Stomach (tissue), 9 donors: ENCODE measurements around the gene ITGB5. TPM values are rescaled to one million over a fixed set of nuclear protein-coding genes. Genes with fewer than 3 reads are reported as not detected.

Experiments
- DNase-seq, 2 donors: peaks; one replicate each; pipeline versions ENCODE4 v3.0.0 to v3.0.0-alpha.2; 2013 to 2019
- H3K27ac ChIP-seq, 5 donors: fragments of 200-600 bp in 4 of 5; sonication (generic) in 4 of 5; one replicate each; pipeline ENCODE4 v1.5.1; 2013 to 2019; ENCODE audit warnings: mild to moderate bottlenecking in 1 of 5, moderate library complexity in 1 of 5
- H3K27me3 ChIP-seq, 3 donors: fragments of 200-600 bp; sonication (generic); one replicate each; pipeline ENCODE4 v1.5.1; 2017 to 2019; ENCODE audit warnings: mixed run types in 1 of 3
- H3K36me3 ChIP-seq, 4 donors: fragments of 200-600 bp; sonication (generic); 1 replicate in 3 of 4; 2 replicates in 1 of 4; pipeline ENCODE4 v1.5.1; 2016 to 2019
- H3K4me1 ChIP-seq, 4 donors: fragments of 200-600 bp; sonication (generic); one replicate each; pipeline ENCODE4 v1.5.1; 2016 to 2019
- H3K4me3 ChIP-seq, 4 donors: fragments of 200-600 bp; sonication (generic) in 3 of 4; one replicate each; pipeline ENCODE4 v1.5.1; 2016 to 2019; ENCODE audit warnings: mild to moderate bottlenecking in 1 of 4
- H3K9me3 ChIP-seq, 4 donors: fragments of 200-600 bp; sonication (generic); one replicate each; pipeline ENCODE4 v1.5.1; 2016 to 2019
- EP300 ChIP-seq: sonication (generic); formaldehyde crosslinking; IDR thresholded peaks from one replicate; pipeline ENCODE4 v1.6.1; 2017; ENCODE audit warnings: antibody characterized with exemption
- POLR2A ChIP-seq, 4 donors: fragments of 450-650 bp; IDR thresholded peaks; one replicate each; pipeline ENCODE4 v1.6.1; 2016; ENCODE audit warnings: antibody characterized with exemption in 4 of 4, control low read depth in 2 of 4, mild to moderate bottlenecking in 1 of 4, moderate library complexity in 1 of 4
- POLR2AphosphoS5 ChIP-seq, 3 donors: sonication (generic); formaldehyde crosslinking; IDR thresholded peaks; one replicate each; pipeline ENCODE4 v1.6.1; 2016; ENCODE audit warnings: antibody characterized with exemption in 3 of 3
- WGBS, 5 donors: extraction: QIAGEN DNeasy Blood & Tissue Kit in 3 of 5; methylation state at CpG; one replicate each; pipeline versions ENCODE4 v1.1.5 to v1.1.7; 2013 to 2018; 5-methylcytosine and 5-hydroxymethylcytosine counted together
- intact Hi-C: fragments of 100-400 bp; cut with DNase I; formaldehyde crosslinking; loops from one replicate; pipeline ENCODE4 v1.15.1; 2023; ENCODE audit warnings: low total_unique reads
- polyA plus RNA-seq, 3 donors: library from polyadenylated mRNA; stranded (reverse); fragments of 200-250 nt; gene quantifications; one replicate each; pipeline ENCODE4 v1.2.3, GENCODE V29; 2013
- total RNA-seq, 5 donors: library from RNA; depleted of rRNA; stranded (reverse); fragments of >200 nt; gene quantifications; one replicate each; pipeline versions ENCODE4 v1.1.0 to v1.2.3, GENCODE V29; 2014 to 2016
- TF ChIP-seq, protein P1 (sequence below), 7 experiments: fragments of 450-650 bp in 4 of 7; fragments of 200-600 bp in 3 of 7; sonication (generic) in 3 of 7; IDR thresholded peaks; one replicate each; pipeline ENCODE4 v1.5.1; 2016 to 2019; ENCODE audit warnings: antibody characterized with exemption in 7 of 7, control low read depth in 2 of 7, mild to moderate bottlenecking in 1 of 7
- donor health status: healthy with polysubstance abuse.
- donor health status: Bipolar disorder and iron deficiency.
- donor health status: healthy.

The ITGB5 gene
- total and polyA plus RNA-seq, 8 donors = 8.2 to 205 (median 54.1) TPM

DNA sequence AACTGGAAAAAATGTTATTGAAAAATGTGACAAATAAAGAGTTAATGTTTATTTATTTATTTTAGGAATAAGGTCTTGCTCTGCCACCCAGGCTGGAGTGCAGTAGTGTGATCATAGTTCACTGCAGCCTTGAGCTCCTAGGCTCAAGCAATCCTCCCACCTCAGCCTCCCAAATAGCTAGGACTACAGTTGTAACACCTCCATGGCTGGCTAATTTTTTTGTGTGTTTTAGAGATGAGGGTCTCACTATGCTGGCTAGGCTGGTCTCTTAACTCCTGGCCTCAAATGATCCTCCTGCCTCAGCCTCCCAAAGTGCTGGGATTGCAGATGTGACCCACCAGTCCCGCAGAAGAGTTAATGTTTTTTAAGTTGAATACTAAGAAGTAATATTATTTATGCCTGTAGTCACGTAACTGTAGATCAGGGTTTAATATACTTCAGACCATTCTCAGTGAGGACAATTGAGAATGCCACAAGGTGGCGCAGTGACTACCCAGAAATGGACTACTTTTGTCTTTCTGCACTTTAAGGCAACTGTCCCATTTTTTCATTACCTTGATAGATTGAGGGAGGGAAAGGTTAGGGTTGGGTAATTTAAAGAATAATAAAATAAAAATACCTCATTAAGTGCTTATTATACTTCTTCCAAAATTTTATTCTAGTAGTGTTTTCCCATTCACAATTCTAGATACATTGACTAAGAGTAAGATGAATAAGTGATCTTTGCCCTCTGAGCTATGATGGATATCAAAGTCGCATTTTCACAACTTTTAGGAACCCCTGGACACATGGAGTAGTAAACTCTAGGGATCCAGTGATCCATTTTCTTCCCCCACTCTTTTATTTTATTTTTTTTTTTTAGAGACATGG, 41.4 kb upstream of the ITGB5 start:
- H3K4me3 ChIP-seq = no peak overlapping the region

GRCh38 chr3:124927574-124928045, 40.4 kb upstream of the ITGB5 start:
- DNase-seq = no peak
- Histone ChIP-seq H3K9me3 (no peaks in the 10 kb centered on the region), H3K4me3 (no peak overlapping the region), H3K4me1 (peaks cover 0 to 17% (median 3%) of the 10 kb centered on the region in 4 donors), H3K36me3 (no peaks in the 10 kb centered on the region), H3K27me3 (no peaks in the 10 kb centered on the region), H3K27ac (no peak overlapping the region)
- intact Hi-C loops = loop anchor here (10.0 kb wide), 1 partner anchor 507 kb away; no protein-coding TSS in a partner anchor
- 83 to 93% (median 91%) methylated on average over 2 of the region's 2 CpGs for WGBS, 5 donors
- TF ChIP-seq EP300 (no peak), POLR2AphosphoS5 (IDR thresholded peaks at IDR 0.05) (no peak), POLR2A (IDR thresholded peaks at IDR 0.05) (no peak)
- TF ChIP-seq, protein P1, sequence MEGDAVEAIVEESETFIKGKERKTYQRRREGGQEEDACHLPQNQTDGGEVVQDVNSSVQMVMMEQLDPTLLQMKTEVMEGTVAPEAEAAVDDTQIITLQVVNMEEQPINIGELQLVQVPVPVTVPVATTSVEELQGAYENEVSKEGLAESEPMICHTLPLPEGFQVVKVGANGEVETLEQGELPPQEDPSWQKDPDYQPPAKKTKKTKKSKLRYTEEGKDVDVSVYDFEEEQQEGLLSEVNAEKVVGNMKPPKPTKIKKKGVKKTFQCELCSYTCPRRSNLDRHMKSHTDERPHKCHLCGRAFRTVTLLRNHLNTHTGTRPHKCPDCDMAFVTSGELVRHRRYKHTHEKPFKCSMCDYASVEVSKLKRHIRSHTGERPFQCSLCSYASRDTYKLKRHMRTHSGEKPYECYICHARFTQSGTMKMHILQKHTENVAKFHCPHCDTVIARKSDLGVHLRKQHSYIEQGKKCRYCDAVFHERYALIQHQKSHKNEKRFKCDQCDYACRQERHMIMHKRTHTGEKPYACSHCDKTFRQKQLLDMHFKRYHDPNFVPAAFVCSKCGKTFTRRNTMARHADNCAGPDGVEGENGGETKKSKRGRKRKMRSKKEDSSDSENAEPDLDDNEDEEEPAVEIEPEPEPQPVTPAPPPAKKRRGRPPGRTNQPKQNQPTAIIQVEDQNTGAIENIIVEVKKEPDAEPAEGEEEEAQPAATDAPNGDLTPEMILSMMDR (IDR thresholded peaks at IDR 0.05) = no peak

More for the DNA sequence above, 41.4 kb upstream of the ITGB5 start:
- 18 to 26% (median 19%) methylated on average over 4 of the region's 4 CpGs for WGBS, 5 donors
- H3K4me1 ChIP-seq = peaks cover 0 to 17% (median 3%) of the 10 kb centered on the region in 4 donors
- H3K9me3 ChIP-seq = no peaks in the 10 kb centered on the region
- H3K27me3 ChIP-seq = no peaks in the 10 kb centered on the region
- DNase-seq = peak; percentile 76 to 87
- H3K36me3 ChIP-seq = no peaks in the 10 kb centered on the region
- intact Hi-C loops = loop anchor here (10.0 kb wide), 1 partner anchor 506 kb away; no protein-coding TSS in a partner anchor
- TF ChIP-seq POLR2AphosphoS5 (IDR thresholded peaks at IDR 0.05) = peak in 1 of 3 donors; percentile 14
- no peak for TF ChIP-seq POLR2A (IDR thresholded peaks at IDR 0.05)
- TF ChIP-seq, protein P1 (IDR thresholded peaks at IDR 0.05) = peak in 5 of 7 experiments; percentile 63 to 75 (median 68)
- no peak overlapping the region for H3K27ac ChIP-seq

DNA sequence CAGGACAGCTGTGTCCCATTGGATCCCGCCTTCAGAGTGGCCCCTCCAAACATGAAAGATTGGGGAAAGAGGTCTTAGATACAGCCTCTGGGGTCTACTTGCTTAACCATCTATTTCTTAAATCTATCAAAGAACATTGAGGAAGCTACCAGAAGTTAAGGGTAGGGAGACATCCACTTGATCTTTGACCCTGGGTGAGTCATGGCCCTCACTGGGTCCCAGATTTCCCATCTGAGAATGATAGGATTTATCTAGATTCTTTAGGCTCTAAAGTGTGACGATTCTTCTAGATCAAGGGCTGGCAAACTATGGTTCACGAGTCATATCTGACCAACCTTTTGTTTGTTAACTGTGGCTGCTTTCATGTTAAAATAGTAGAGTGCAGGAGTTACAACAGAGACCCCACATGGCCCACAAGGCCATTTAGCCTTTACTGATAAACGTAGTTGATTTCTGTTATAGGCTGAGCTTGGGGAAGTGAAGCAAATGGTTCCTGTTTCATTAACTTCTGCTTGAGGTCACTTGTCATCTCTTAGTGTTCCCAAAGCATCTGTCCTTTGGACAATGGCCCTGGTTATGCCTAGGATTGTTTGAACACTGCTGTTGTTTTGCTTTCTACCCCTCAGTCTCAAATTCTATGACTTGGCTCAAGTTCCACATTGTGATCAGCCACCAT, 39.4 kb upstream of the ITGB5 start:
- H3K9me3 ChIP-seq = no peaks in the 10 kb centered on the region
- intact Hi-C loops = loop anchor here (10.0 kb wide), 1 partner anchor 508 kb away; no protein-coding TSS in a partner anchor
- H3K27ac ChIP-seq = no peak overlapping the region
- 60 to 79% (median 71%) methylated on average over 4 of the region's 4 CpGs for WGBS, 5 donors
- H3K36me3 ChIP-seq = no peaks in the 10 kb centered on the region
- no peak for DNase-seq
- TF ChIP-seq EP300 (no peak), POLR2AphosphoS5 (IDR thresholded peaks at IDR 0.05) (no peak)
- peaks cover 0 to 17% (median 3%) of the 10 kb centered on the region in 4 donors for H3K4me1 ChIP-seq
- H3K27me3 ChIP-seq = no peaks in the 10 kb centered on the region
- no peak overlapping the region for H3K4me3 ChIP-seq

DNA sequence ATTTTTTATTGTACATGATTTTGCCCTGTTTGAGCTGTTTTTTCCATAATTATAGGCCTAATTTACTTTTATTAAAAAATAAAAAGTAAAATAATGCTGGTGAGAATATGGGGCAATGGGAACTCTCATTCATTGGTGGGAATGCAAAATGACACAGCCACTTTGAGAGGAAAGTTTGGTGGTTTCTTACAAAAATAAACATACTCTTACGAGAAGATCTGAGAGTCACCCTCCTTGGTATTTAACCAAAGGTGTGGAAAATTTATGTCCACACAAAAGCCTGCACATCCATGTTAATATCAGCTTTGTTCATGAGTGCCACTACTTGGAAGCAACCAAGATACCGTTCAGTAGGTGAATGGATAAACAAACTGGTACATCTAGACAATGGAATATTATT, 37.6 kb upstream of the ITGB5 start:
- Histone ChIP-seq H3K4me3 (no peak overlapping the region), H3K4me1 (peaks cover 0 to 15% (median 3%) of the 10 kb centered on the region in 4 donors), H3K9me3 (no peaks in the 10 kb centered on the region), H3K36me3 (peaks cover 0 to 8% (median 0%) of the 10 kb centered on the region in 4 donors), H3K27me3 (no peaks in the 10 kb centered on the region), H3K27ac (no peak overlapping the region)
- 83 to 91% (median 88%) methylated on average over 2 of the region's 2 CpGs for WGBS, 5 donors
- intact Hi-C loops = loop anchor here (10.0 kb wide), 1 partner anchor 510 kb away; no protein-coding TSS in a partner anchor
- no peak for DNase-seq
- TF ChIP-seq, protein P1 (IDR thresholded peaks at IDR 0.05) = no peak
- TF ChIP-seq EP300 (no peak), POLR2A (IDR thresholded peaks at IDR 0.05) (no peak), POLR2AphosphoS5 (IDR thresholded peaks at IDR 0.05) (no peak)
